Measurements from ENCODE around the gene KRT84.

KRT84 gene

GRCh38 chr12:52364061-52364460 lies 21.4 kb downstream of the KRT84 start:
- TF ChIP-seq EZH2 (IDR thresholded peaks at IDR 0.05) (no peak), POLR2AphosphoS5 (IDR thresholded peaks at IDR 0.05; ENCODE audit: borderline replicate concordance, low read depth, low read length) (no peak), FOXP2 (optimal IDR thresholded peaks at IDR 0.05; ENCODE audit: control extremely low read depth, extremely low read length, insufficient read depth) (no peak)
- no peak for DNase-seq (ENCODE audit: low read depth, low spot score)
- H3K36me3 ChIP-seq (ENCODE audit: insufficient read depth, low read length), result no peaks in the 10 kb centered on the region
- H3K9me3 ChIP-seq (ENCODE audit: low read depth, low read length), result no peaks in the 10 kb centered on the region
- H3K4me3 ChIP-seq, result no peak overlapping the region
- H3K27ac ChIP-seq, result no peak overlapping the region
- H3K9ac ChIP-seq (ENCODE audit: insufficient read length), result no peak overlapping the region

GRCh38 chr12:52363111-52363679 lies 22.3 kb downstream of the KRT84 start:
- no peak for DNase-seq (ENCODE audit: low read depth, low spot score)
- TF ChIP-seq FOXP2 (optimal IDR thresholded peaks at IDR 0.05; ENCODE audit: control extremely low read depth, extremely low read length, insufficient read depth), result no peak
- no peak for TF ChIP-seq POLR2AphosphoS5 (IDR thresholded peaks at IDR 0.05; ENCODE audit: borderline replicate concordance, low read depth, low read length)
- no peak for TF ChIP-seq EZH2 (IDR thresholded peaks at IDR 0.05)
- no peaks in the 10 kb centered on the region for H3K9me3 ChIP-seq (ENCODE audit: low read depth, low read length)
- H3K27ac ChIP-seq, result no peak overlapping the region
- H3K36me3 ChIP-seq (ENCODE audit: insufficient read depth, low read length), result no peaks in the 10 kb centered on the region
- H3K4me3 ChIP-seq, result no peak overlapping the region
- no peak overlapping the region for H3K9ac ChIP-seq (ENCODE audit: insufficient read length)

GRCh38 chr12:52362118-52362726 lies 23.2 kb downstream of the KRT84 start:
- no peak overlapping the region for H3K27ac ChIP-seq
- DNase-seq (ENCODE audit: low read depth, low spot score), result no peak
- H3K4me3 ChIP-seq, result no peak overlapping the region
- no peaks in the 10 kb centered on the region for H3K36me3 ChIP-seq (ENCODE audit: insufficient read depth, low read length)
- TF ChIP-seq POLR2AphosphoS5 (IDR thresholded peaks at IDR 0.05; ENCODE audit: borderline replicate concordance, low read depth, low read length) (no peak), EZH2 (IDR thresholded peaks at IDR 0.05) (no peak), FOXP2 (optimal IDR thresholded peaks at IDR 0.05; ENCODE audit: control extremely low read depth, extremely low read length, insufficient read depth) (no peak)
- no peaks in the 10 kb centered on the region for H3K9me3 ChIP-seq (ENCODE audit: low read depth, low read length)
- H3K9ac ChIP-seq (ENCODE audit: insufficient read length), result no peak overlapping the region

GRCh38 chr12:52361553-52361952 lies 23.9 kb downstream of the KRT84 start:
- no peak for TF ChIP-seq POLR2AphosphoS5 (IDR thresholded peaks at IDR 0.05; ENCODE audit: borderline replicate concordance, low read depth, low read length)
- no peak for TF ChIP-seq FOXP2 (optimal IDR thresholded peaks at IDR 0.05; ENCODE audit: control extremely low read depth, extremely low read length, insufficient read depth)
- TF ChIP-seq EZH2 (IDR thresholded peaks at IDR 0.05), result no peak
- DNase-seq (ENCODE audit: low read depth, low spot score), result no peak
- no peak overlapping the region for H3K27ac ChIP-seq
- H3K9ac ChIP-seq (ENCODE audit: insufficient read length), result no peak overlapping the region
- no peaks in the 10 kb centered on the region for H3K9me3 ChIP-seq (ENCODE audit: low read depth, low read length)
- no peak overlapping the region for H3K4me3 ChIP-seq
- H3K36me3 ChIP-seq (ENCODE audit: insufficient read depth, low read length), result no peaks in the 10 kb centered on the region

GRCh38 chr12:52360663-52361271 lies 24.7 kb downstream of the KRT84 start:
- no peak overlapping the region for H3K9ac ChIP-seq (ENCODE audit: insufficient read length)

GRCh38 chr12:52360106-52360662 lies 25.3 kb downstream of the KRT84 start:
- H3K9me3 ChIP-seq (ENCODE audit: low read depth, low read length), result no peaks in the 10 kb centered on the region
- no peak overlapping the region for H3K9ac ChIP-seq (ENCODE audit: insufficient read length)
- no peak for DNase-seq (ENCODE audit: low read depth, low spot score)
- H3K4me3 ChIP-seq, result no peak overlapping the region
- no peak overlapping the region for H3K27ac ChIP-seq
- TF ChIP-seq POLR2AphosphoS5 (IDR thresholded peaks at IDR 0.05; ENCODE audit: borderline replicate concordance, low read depth, low read length) (no peak), EZH2 (IDR thresholded peaks at IDR 0.05) (no peak), FOXP2 (optimal IDR thresholded peaks at IDR 0.05; ENCODE audit: control extremely low read depth, extremely low read length, insufficient read depth) (no peak)
- no peaks in the 10 kb centered on the region for H3K36me3 ChIP-seq (ENCODE audit: insufficient read depth, low read length)

More at GRCh38 chr12:52360663-52361271, 24.7 kb downstream of the KRT84 start:
- Histone ChIP-seq H3K27ac (no peak overlapping the region), H3K4me3 (no peak overlapping the region), H3K36me3 (ENCODE audit: insufficient read depth, low read length) (no peaks in the 10 kb centered on the region), H3K9me3 (ENCODE audit: low read depth, low read length) (no peaks in the 10 kb centered on the region)
- DNase-seq (ENCODE audit: low read depth, low spot score), result no peak
- TF ChIP-seq POLR2AphosphoS5 (IDR thresholded peaks at IDR 0.05; ENCODE audit: borderline replicate concordance, low read depth, low read length), result no peak
- no peak for TF ChIP-seq FOXP2 (optimal IDR thresholded peaks at IDR 0.05; ENCODE audit: control extremely low read depth, extremely low read length, insufficient read depth)
- TF ChIP-seq EZH2 (IDR thresholded peaks at IDR 0.05), result no peak

- Histone ChIP-seq H3K4me3 (no peak overlapping the region), H3K9ac (ENCODE audit: insufficient read length) (no peak overlapping the region), H3K27ac (no peak overlapping the region), H3K36me3 (ENCODE audit: insufficient read depth, low read length) (no peaks in the 10 kb centered on the region), H3K9me3 (ENCODE audit: low read depth, low read length) (no peaks in the 10 kb centered on the region)
- DNase-seq (ENCODE audit: low read depth, low spot score), result no peak
- TF ChIP-seq POLR2AphosphoS5 (IDR thresholded peaks at IDR 0.05; ENCODE audit: borderline replicate concordance, low read depth, low read length) (no peak), FOXP2 (optimal IDR thresholded peaks at IDR 0.05; ENCODE audit: control extremely low read depth, extremely low read length, insufficient read depth) (no peak), EZH2 (IDR thresholded peaks at IDR 0.05) (no peak)
These were observed 25.8 kb downstream of the KRT84 start for GRCh38 chr12:52359621-52360061.

- H3K9me3 ChIP-seq (ENCODE audit: low read depth, low read length), result no peaks in the 10 kb centered on the region
- H3K4me3 ChIP-seq, result no peak overlapping the region
- TF ChIP-seq POLR2AphosphoS5 (IDR thresholded peaks at IDR 0.05; ENCODE audit: borderline replicate concordance, low read depth, low read length) (no peak), FOXP2 (optimal IDR thresholded peaks at IDR 0.05; ENCODE audit: control extremely low read depth, extremely low read length, insufficient read depth) (no peak), EZH2 (IDR thresholded peaks at IDR 0.05) (no peak)
- no peaks in the 10 kb centered on the region for H3K36me3 ChIP-seq (ENCODE audit: insufficient read depth, low read length)
- H3K27ac ChIP-seq, result no peak overlapping the region
- no peak overlapping the region for H3K9ac ChIP-seq (ENCODE audit: insufficient read length)
- DNase-seq (ENCODE audit: low read depth, low spot score), result no peak
These were observed 26.7 kb downstream of the KRT84 start for GRCh38 chr12:52358575-52359350.

Data from SK-N-MC (cell line).